ENCODE results near the gene CGNL1.
A peak's percentile ranks its signal among the peaks of the same experiment; 100 is the strongest.

The CGNL1 gene

DNA sequence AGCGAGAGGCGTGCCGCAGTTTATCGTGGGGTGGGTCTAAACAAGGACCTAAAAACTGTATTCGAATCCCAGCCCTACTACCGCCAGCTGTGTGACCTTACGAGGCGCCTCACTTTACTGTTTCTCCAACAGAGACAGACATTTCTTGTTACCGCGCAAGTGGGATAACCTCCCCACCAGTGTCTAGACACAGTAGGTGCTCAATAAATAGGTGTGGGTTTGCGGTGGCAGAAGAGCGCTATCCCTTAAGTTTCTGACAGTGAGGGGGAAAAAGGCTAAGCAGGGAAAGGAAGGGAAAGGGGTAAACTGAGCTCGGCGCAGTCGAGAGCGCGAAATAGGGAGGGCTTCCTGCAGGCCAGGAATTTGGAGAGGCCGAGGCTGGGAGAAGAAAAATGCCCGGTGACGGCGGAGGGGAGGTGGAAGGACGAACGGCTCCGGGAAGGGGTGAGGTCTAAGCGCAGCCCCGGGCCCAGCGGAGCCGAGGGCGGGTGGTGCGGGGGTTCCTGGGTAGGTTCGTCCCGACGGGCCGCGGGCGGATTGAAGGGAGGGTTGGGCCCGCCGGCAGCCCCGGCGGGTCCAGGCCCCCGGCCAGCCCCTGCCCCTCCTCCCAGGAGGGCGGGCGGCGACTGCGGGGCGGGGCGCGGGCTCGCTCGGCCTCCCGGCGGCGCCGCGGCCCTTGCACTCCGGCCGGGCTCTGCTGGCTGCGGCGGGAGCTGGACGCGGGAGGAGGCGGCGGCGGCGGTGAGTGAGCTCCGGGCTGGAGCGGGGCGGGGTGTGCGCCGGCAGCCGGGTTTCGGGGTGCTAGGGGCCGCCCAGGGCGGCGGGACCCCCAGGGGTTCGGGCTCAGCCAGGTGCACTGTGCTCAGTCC is at the start of gene CGNL1:
TSS of gene CGNL1 (plus strand) at position 679 of the 869 bp plus-strand sequence. CDS start 61,495 bp downstream, outside the sequence.
- DNase-seq: peak in 1 of 2 experiments; percentile 25

GRCh38 chr15:57327985-57328471 is 48.3 kb upstream of the CGNL1 start:
- DNase-seq: no peak

GRCh38 chr15:57328479-57328878 is 47.8 kb upstream of the CGNL1 start:
- no peak for DNase-seq

GRCh38 chr15:57328897-57329296 is 47.4 kb upstream of the CGNL1 start:
- no peak for DNase-seq

- no peak for DNase-seq
These were observed 46.5 kb upstream of the CGNL1 start for GRCh38 chr15:57329582-57330367.

- no peak for DNase-seq
These were observed 45.5 kb upstream of the CGNL1 start for GRCh38 chr15:57330619-57331340.

- no peak for DNase-seq
These were observed 44.0 kb upstream of the CGNL1 start for GRCh38 chr15:57332326-57332725.

GRCh38 chr15:57333487-57333886 is 42.8 kb upstream of the CGNL1 start:
- DNase-seq: no peak

GRCh38 chr15:57334257-57334656 is 42.0 kb upstream of the CGNL1 start:
- DNase-seq: no peak

DNA sequence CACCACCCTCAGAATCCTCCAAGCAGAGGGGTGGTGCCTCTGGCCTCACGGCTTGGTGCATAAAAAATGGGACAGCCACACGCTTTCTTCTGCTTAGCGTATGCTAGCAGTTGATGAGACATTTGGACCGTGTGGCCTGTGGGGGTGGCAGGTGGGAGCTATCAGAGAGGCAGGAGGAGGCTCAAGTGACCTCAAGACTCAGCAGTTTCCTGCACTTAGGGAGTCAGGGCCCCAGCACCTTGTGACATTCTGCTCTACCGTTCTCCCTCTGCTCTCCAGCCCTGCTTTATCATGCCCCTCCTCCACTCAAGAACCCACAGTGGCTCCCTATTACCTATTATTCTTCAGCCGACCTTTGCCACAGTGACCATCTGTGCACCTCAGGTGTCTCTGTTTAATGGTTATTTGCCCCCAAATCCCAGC is 41.0 kb upstream of the CGNL1 start:
- no peak for DNase-seq

DNA sequence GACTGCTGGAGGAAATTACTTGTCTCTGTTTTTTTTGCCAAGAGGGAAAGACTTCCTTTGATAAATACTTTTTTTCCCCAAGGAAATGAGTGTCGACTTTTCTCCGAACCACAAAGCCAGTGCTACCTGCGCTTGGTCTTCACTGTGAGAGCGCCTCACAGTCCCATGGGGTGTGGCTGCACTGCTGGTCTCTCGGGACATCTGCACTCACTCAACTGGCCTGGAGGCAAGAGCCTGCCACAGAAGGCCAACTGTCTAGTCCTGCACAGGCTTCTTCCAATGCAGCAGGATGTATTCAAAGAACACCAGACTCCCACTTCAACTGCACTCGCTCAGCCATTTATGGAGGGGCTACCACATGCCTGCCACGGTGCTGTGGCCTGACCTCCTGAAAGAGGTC is 40.6 kb upstream of the CGNL1 start:
- DNase-seq: no peak

- DNase-seq: peak; percentile 27 to 70
These were observed 38.4 kb upstream of the CGNL1 start for GRCh38 chr15:57337868-57338411.

GRCh38 chr15:57339321-57339720 is 37.0 kb upstream of the CGNL1 start:
- DNase-seq: no peak

DNA sequence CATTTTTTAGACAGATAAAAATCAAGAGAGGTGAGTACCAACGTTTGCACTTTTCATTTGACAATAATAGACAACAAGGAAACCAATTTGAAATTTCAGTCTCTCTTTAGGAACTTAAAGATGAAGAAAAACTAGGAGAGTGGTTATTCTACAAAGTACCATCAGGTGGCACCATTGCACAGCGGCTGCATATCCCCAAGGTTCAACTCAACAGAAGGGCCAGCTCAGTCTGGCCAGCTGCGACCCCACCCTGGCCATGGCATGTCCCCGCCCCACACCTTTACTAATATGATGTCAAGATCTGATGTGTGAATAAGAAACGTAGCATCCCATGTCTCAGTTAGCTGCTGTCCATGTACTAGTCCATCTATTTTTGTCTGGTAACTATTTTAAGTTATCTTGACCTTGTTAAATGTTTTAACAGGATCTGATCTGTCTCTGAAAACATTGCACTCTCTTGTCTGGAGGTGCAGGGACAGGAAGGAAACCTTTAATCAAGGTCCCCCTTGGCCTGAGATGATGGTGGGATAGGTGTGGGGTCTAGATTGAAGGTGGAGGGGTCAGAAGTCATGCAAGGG is 35.5 kb upstream of the CGNL1 start:
- DNase-seq: peak; percentile 60 to 63

- no peak for DNase-seq
These were observed 33.3 kb upstream of the CGNL1 start for GRCh38 chr15:57343048-57343447.

DNA sequence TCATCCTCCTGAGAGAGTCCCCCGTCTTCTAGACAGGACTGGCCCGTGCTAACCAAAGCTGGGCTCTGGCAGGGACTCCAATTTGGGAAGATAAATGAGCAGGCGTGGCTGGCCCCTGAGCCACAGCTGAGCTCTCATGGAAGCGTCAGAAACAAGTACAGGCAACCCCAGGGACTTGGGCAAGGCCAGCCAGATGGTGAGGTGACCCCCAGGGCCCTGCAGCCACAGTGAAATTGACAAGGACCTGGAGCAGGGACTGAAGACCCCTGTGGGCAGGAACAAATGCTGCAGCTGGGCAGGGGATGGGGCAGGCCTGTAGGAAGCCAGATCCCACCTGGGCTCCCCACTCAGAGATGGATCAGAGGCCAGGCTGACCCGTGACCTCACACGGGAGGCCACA is 32.8 kb upstream of the CGNL1 start:
- no peak for DNase-seq

DNA sequence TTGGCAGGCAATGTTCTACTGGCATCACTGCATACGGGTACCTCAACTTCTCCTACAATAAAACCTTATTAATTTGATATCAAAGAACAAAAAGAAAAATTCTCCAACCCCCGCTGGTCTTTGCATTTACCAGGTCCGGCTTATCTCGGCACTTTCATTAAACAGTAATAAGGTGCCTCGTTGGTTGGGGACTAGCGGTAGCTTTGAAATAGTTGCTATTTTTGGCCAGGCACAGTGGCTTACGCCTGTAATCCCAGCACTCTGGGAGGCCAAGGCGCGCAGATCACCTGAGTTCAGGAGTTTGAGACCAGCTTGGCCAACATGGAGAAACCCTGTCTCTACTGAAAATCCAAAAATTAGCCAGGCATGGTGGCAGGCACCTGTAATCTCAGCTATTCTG is 32.0 kb upstream of the CGNL1 start:
- DNase-seq: no peak

DNA sequence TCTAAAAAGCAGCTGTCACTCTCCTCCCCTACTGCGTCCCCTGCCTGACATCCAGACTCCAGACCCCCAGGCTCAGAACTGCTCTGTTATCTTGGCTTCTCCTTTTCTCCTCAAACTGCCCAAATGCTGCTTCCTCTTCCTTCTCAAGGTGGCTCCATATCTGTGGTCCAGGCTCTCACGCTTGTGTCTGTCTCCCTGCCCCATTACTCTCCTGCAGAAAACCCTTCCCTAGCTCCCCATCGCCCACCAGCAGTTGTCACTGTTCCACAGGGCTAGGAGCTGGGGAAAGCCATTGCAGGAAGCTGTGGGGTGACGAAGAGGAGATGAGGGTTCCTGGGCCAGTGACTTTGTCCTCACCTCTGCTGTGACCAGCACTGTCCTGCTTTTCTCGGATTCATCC is 30.7 kb upstream of the CGNL1 start:
- peak; percentile 32 to 49 for DNase-seq

- DNase-seq: no peak
These were observed 28.2 kb upstream of the CGNL1 start for GRCh38 chr15:57348081-57348480.

- no peak for DNase-seq
These were observed 23.6 kb upstream of the CGNL1 start for GRCh38 chr15:57352535-57353316.

- DNase-seq: no peak
These were observed 22.9 kb upstream of the CGNL1 start for GRCh38 chr15:57353317-57353804.
